ENCODE measurements around the gene HOXC10. TPM values are rescaled to one million over a fixed set of nuclear protein-coding genes. Genes with fewer than 3 reads are reported as not detected.
A peak's percentile ranks its signal among the peaks of the same experiment; 100 is the strongest.

The HOXC10 gene
- total and polyA plus RNA-seq, 12 donors = 0.34 to 4.5 (median 1.5) TPM; not detected in 3

GRCh38 chr12:53974084-53975063 is 10.6 kb upstream of the HOXC10 start, which contains the start of gene HOTAIR:
HOTAIR (minus strand) TSS chr12:53974954.
- Histone ChIP-seq H3K27ac (no peak within 1 kb of the TSS), H3K4me1 (replicated peaks in 1 of 2) (peaks cover 9 to 19% of the 10 kb centered on the region in 2 donors), H3K9me3 (replicated peaks in 1 of 3) (no peaks in the 10 kb centered on the region), H3K36me3 (replicated peaks in 1 of 2) (no peaks in the 10 kb centered on the region), H3K4me3 (peak within 1 kb of the TSS in 1 of 4 donors; percentile 47), H3K27me3 (peaks cover 90% of the 10 kb centered on the region)
- TF ChIP-seq CTCF (IDR thresholded peaks at IDR 0.05) (no peak), POLR2A (IDR thresholded peaks at IDR 0.05) (no peak)
- 1 to 4% (median 3%) methylated on average over 41 to 63 of the region's 63 CpGs for WGBS, 4 donors
- no peak for DNase-seq
- intact Hi-C loops (cut with DNase I) = no loop called here

- Histone ChIP-seq H3K36me3 (replicated peaks in 1 of 2) (no peaks in the 10 kb centered on the region), H3K27me3 (peaks cover 89% of the 10 kb centered on the region), H3K27ac (no peak overlapping the region), H3K9me3 (replicated peaks in 1 of 3) (no peaks in the 10 kb centered on the region), H3K4me1 (replicated peaks in 1 of 2) (peaks cover 9 to 19% of the 10 kb centered on the region in 2 donors), H3K4me3 (peak overlapping the region in 1 of 4 donors; percentile 47)
- 4 to 12% (median 6%) methylated on average over 11 to 25 of the region's 25 CpGs for WGBS, 4 donors
- no peak for DNase-seq
- TF ChIP-seq POLR2A (IDR thresholded peaks at IDR 0.05) = no peak
- intact Hi-C loops (cut with DNase I) = no loop called here
Observed at GRCh38 chr12:53975064-53975471, 9.9 kb upstream of the HOXC10 start.

- no peak for TF ChIP-seq POLR2A (IDR thresholded peaks at IDR 0.05)
- H3K27ac ChIP-seq = no peak overlapping the region
- no peaks in the 10 kb centered on the region for H3K36me3 ChIP-seq (replicated peaks in 1 of 2)
- peaks cover 9 to 19% of the 10 kb centered on the region in 2 donors for H3K4me1 ChIP-seq (replicated peaks in 1 of 2)
- H3K4me3 ChIP-seq = no peak overlapping the region
- intact Hi-C loops (cut with DNase I) = no loop called here
- peaks cover 89% of the 10 kb centered on the region for H3K27me3 ChIP-seq
- no peak for DNase-seq
- H3K9me3 ChIP-seq (replicated peaks in 1 of 3) = no peaks in the 10 kb centered on the region
- 9 to 17% (median 14%) methylated on average over 26 to 31 of the region's 31 CpGs for WGBS, 4 donors
Observed at GRCh38 chr12:53975479-53976152, 9.3 kb upstream of the HOXC10 start.

GRCh38 chr12:53976172-53976822 is 8.6 kb upstream of the HOXC10 start:
- intact Hi-C loops (cut with DNase I) = no loop called here
- 25 to 30% (median 26%) methylated on average over 21 of the region's 21 CpGs for WGBS, 4 donors
- Histone ChIP-seq H3K4me1 (replicated peaks in 1 of 2) (peaks cover 9 to 19% of the 10 kb centered on the region in 2 donors), H3K9me3 (replicated peaks in 1 of 3) (no peaks in the 10 kb centered on the region), H3K27ac (no peak overlapping the region), H3K4me3 (no peak overlapping the region), H3K27me3 (peaks cover 89% of the 10 kb centered on the region), H3K36me3 (replicated peaks in 1 of 2) (no peaks in the 10 kb centered on the region)
- no peak for DNase-seq
- TF ChIP-seq CTCF (IDR thresholded peaks at IDR 0.05) (no peak), POLR2A (IDR thresholded peaks at IDR 0.05) (no peak)

All from adrenal gland (tissue), 12 donors.